Hematopoietic multipotent progenitor cell treated with erythropoietin and hydrocortisone succinate and interleukin-3 and kit ligand, for 6 days (in vitro differentiated cells): ENCODE data around the gene ABHD13.
"Not testable (repeated sequence)": the region's sequence is repeated elsewhere in the genome, so short reads cannot be mapped to it uniquely, and the experiment has no call there.

Source experiments
- DNase-seq: peaks from one replicate; pipeline ENCODE4 v3.0.0-alpha.2; 2015

ABHD13 gene

DNA sequence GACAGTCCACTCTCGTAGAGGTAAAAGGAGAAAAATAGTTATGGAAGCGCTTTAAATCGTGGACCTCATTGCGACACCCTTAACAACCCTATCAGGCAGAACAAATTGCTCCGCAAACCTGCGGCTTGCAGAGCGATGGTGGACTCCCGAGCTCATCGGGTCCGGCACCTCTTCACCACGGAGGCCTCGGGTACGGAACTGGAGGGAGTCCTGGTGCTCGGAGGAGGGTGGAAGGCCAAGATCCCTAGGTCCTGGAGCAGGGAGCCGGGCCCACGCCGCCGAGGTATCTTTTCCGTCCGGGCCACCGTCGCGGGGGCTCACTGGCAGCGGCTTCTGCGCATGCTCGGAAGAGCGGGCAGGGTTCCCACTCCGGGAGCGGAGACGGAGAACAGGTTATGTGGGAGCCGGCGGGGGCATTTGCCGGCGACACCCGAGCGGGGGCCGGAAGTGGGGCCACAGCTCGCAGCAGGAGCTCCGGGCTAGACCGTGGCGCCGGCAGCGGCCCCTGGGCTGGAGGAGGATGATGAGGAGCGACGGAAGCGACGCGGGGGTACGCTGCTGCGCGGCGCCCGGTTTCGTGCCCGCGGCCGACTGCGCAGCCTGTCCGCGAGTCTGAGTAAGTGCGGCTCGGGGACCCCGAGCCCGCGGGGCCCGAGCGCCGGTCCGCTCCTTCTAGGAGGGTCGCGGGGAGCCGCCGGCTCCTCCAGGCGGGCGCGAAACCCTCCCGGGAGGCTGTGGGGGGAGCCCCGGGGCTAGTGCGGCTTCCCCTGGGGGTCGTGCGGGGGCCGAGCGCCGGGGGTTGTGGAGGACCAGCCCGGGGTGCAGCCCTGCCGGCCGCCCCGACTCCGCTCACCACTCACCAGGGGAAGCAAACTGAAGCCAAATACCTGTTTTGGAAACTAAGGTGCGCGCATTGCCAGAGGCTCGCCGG is at the start of gene ABHD13:
ABHD13 (plus strand) TSS at position 349 of the 931 bp plus-strand sequence. CDS start 10,827 bp downstream, outside the sequence.
- DNase-seq = peak; percentile 95

DNA sequence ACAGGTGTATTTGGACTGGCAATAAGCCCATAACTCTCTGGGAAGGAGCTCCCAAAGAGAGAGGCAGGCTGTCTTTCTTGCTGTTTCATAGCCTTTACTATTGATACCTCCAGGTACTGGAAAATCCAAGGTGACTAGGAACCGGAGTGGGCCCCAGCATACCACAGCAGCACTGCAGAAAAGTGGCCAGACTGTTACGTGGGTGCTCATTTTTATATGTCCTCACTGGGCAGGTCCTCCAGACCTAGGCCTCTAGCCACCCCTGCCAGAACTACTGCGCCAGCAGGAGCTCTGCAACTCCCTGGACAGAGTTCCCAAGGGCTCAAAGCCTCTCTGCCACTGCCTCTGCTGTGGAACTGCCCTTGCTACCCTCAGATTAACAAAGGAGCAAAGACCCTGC is 49.3 kb upstream of the ABHD13 start:
- DNase-seq = no peak

DNA sequence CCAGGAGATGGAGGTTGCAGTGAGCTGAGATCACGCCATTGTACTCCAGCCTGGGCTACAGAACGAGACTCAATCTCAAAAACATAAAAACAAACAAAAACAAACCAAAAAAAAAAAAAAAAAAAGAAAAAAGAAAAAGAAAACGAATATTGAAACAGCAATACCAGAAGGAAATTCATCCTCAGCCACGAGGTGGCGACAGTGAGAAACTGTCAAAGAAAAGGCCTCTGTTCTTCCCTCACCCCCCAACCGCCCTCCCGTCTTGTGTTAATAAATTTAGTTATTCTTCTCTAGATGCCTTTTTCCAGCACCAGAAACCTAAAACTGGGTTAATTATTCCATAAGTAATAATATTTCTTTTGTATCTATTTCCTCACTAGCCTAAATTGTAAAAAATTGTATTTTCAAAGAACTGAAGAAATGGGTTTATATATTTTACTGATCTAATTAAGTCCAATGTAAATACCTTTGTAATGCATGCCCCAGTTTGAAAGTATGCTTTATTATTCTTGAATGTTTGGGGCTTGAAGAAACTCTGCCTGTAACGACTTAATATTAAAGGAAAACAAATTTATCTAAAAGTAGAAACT is 41.4 kb upstream of the ABHD13 start:
- DNase-seq = peak; percentile 72

DNA sequence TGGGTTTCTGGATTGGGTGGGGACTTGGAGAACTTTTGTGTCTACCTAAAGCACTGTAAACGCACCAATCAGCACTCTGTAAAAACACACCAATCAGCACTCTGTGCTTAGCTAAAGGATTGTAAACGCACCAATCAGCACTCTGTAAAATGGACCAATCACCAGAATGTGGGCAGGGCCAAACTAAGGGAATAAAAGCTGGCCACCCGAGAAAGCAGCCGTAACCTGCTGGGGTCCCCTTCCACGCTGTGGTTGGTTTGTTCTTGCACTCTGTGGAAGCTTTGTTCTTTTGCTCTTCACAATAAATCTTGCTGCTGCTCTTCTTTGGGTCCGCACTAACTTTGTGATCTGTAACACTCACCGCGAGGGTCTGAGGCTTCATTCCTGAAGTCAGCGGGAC is 40.1 kb upstream of the ABHD13 start:
- DNase-seq = no peak

DNA sequence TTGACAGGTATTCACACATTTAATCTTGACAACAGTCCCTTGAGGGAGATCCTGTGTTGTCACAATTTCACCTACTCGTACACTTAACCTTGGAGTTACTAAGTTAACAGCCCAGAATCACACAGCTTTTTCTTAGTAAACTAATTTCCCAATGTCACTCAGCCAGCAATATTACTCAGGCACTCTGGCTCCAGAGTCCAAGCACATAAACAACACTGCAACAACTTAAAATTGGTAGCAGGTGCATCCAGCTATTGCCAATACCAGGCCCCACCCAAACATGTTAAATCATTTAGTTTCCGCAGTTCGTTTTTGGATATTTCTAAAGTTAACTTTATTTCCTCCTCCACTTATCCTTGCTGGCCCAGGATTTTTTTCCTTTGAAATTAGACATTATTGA is 35.5 kb upstream of the ABHD13 start:
- no peak for DNase-seq

DNA sequence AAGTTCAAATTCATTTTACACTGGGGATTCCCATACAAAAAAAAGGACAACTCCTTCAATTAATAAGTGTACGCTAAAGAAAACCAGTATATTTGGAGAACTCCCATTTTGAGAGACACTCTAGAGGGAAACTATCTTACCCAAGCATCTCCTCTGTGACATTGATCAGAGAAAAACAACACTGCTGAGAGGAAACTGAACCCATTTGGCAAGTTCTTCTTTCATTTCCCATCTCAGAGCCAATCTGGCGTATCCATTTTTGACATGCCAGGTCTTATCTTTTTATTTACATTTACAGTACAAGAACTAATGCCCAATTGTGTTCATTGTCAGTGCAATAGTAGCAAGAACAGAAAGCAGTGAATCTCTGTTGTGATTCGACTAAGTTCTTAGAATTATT is 33.0 kb upstream of the ABHD13 start:
- DNase-seq = no peak

DNA sequence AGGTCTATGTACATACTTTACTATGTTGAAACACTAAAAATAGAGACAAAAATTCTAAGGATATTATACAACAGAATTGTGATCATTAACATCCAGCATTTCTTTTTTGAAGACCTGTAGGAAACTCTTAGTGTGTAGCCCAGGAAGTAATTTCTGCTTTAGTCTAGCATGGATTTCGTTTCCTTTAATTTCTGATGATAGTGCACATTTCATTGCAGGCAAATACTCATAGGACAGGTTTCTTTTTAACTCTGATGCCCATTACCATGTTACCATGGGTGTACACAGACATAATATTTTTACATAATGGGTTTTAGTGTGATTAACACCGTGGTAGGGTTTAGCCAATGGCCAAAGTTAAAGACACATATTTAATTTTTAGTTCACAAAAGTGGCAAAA is 29.9 kb upstream of the ABHD13 start:
- no peak for DNase-seq

DNA sequence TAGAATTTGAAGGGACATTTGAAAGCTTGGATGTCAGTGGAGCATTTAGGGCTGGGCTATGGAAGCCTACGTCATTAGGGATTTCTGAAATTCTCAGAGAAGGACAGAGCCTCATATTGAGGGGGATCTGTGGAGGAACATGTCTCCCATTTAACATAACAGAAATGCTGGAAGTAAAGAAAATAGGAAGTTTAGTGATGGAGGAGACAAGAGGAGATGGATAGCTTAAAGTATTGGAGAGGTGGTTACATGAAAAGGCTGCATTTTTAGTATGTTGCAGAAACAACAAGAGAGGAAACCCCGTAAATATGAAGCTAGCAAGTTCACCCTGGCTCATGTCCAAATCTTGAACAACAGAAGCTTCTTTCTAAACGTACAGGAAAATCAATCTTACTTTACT is 27.3 kb upstream of the ABHD13 start:
- no peak for DNase-seq

DNA sequence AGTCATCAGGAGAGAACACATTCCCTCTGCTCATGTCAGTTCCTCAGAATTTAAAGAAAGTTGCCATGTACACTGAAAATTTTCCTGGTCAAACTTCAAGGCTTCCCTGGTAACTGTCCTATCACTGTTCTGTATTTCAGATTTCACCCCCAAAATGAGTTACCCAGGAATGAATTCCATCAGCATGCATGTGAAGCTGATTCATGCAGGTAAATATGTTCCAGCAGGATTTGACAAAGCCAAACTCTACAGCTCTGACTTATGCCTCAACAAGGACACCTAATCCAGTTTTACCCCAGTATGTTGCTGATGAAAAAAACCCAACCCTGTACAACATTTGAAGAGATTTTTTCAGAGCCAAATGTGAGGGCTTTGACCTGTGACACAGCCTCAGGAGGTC is 24.4 kb upstream of the ABHD13 start:
- no peak for DNase-seq

DNA sequence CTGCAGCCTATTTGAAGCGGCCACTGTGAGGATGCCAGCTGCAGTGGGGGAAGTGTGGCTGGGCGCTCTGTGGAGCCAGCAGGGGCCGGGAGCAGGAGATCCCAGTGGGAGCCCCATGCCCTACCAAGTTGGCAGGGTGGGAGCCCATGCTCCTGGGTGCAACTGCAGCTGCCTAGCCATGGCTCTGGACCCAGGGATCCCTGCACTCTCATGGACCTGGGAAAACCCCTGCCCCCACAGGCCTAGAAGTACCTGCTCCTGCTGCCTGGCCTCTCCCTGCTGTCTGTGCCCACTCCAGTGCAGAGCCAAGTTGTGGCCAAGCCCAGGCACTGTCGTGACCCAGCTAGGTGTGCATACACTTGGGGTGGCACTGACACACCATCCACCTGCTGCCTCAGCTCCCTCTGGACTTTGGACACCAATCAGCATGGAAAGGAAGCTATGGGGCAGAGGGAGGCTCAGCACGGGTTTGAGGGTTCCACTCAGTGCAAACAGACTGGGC is 23.7 kb upstream of the ABHD13 start:
- DNase-seq = no peak

DNA sequence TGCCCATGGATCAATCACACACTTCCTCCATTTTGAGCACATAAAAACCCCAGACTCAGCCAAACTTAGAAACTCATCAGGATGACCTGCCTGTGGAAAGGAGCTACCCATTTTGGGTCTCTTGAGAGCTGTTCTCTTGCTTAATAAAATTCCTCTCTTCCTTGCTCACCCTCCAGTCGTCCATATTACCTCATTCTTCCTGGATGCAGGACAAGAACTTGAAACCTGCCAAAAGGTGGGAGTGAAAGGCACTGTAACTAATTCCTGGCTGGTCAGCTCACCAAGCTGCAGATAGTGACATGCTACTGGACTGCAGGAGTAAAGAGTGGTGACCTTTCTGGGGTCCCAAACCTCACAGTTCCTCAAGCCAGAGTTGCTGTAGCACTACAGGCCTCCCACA is 23.0 kb upstream of the ABHD13 start:
- no peak for DNase-seq

DNA sequence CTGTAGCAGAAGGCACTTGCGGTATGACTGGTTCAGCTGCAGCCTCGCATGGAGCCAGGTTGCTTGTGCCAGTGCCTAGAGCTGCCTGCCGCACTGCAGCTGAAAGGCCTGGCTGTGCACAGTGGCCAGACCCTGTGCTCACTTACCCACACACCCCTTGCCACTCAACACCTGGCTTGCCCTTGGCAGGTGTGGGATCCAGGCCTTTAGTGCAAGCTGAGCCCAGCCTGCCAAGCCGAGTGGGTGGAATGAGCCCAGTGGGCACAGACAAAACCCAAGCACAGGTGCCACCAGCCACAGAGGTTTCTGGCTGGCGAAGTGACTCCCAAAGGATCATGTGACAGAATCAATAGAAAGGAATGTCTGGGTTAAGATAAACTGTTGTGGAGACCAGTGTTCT is 22.3 kb upstream of the ABHD13 start:
- DNase-seq = no peak

DNA sequence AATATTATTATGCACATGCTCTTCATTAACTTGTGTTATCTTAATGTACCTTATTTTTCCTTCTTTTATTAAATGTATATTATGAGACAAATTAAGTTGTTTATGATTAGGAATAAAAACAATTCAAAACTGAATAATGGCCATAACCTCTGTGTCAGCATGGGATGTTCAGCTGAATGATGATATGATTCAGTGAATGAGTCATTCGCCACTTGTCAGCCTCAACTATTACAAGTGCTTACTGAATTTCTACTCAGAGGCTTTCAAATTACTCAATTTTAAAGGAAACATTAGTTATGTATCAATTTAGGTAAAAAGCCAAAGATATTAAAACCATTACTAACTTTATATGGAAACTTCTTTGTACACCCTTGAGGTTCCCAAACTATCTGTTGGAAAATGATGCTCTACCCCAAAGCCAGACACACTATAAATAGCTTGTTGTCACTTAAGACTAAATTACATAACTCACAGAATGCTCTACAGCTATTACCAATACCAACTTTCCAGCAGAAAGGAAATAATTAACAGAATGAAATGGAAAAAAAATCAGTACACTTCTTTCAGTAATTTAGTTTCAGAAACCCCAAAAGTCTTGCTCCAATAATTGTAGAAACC is 17.3 kb upstream of the ABHD13 start:
- no peak for DNase-seq

DNA sequence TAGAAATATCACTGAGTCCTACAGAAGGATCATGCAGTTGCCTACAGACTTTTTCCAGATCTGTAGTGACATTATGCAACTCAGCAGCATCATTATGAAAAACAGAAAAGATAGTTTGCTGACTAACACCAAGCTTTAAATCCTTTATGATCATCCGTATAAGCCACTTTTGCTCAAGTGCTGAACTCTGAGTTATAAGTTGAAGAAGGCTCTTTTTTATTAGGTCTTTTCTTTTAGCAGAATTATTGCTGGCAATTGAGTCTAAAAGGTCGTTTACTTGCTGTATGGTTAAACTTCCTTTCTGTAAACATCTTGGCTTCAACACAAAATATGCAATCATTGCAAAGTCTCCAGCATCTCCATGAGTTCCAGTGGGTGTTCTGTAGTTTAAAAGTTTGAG is 7.6 kb upstream of the ABHD13 start:
- DNase-seq = no peak

DNA sequence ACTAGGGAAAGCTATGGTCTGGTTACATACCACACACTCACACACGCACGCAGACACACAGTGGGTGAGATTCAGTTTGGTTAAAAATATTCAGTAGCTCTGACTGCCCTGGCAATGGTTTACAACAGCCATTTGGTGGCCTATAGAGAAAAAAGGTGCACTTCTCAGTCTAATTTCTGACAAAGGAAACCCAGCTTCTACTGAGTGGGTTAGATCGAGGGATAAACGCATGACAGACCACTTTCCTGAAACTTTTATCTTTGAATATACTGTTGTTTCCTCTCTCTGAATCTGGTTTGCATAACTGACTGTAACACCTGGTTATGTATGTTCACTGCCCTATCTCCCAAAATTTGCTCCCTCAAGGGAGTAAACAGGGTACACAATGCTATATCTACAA is 5.3 kb upstream of the ABHD13 start:
- DNase-seq = peak; percentile 34

DNA sequence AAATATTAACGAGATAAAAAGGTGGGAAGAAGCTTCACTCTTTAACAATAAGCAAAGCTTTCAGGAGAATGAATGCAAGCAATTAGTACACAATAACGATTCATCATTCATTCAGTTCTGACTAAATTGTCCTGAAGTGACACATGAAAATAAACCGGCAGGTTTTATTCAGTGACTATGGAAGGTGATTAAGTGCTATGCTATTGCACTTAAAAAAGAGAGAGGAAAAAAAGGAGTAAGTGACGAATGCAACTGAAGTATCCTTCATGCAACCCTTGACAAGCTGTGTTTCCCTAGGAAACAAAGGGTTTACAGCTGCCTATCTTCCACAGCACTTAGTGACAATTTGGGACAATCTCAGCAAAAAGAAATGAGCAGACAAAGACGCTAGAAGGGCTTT is 4.2 kb upstream of the ABHD13 start:
- no peak for DNase-seq

DNA sequence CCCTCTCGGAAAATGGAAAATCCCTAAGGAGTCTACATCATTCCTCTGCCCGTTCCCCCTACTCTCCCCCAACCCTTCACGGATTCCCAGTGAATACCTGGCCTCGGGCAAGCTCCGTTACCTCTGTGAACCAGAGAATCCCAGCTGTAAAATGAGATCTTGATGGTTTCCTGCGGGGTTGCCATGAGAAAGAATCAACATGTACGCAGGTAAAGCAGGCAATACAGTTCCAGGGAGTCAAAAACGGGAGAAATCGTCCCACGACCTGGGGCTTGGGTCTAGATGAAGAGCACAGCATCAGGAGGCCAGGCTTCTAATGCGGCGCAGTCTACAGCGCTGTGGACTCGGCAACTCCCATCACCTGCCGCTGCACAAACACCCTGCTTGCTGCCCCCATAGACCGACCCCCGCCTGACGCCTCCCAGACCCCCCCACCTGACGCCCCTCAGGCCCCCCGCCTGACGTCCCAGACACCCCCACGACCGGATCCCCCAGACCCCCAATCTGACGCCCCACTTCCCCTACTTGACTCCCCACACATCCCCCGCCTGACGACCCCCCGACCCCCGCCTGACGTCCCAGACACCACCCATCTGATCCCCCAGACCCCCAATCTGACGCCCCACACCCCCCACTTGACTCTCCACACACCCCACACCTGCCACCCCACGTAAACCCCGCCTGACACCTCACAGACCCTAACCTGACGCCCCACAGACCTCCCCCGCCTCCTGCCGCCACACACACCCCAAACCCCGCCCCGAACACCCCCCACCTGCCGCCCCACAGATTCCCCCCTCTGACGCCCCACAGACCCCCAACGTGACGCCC is 3.5 kb upstream of the ABHD13 start:
- DNase-seq = no peak

DNA sequence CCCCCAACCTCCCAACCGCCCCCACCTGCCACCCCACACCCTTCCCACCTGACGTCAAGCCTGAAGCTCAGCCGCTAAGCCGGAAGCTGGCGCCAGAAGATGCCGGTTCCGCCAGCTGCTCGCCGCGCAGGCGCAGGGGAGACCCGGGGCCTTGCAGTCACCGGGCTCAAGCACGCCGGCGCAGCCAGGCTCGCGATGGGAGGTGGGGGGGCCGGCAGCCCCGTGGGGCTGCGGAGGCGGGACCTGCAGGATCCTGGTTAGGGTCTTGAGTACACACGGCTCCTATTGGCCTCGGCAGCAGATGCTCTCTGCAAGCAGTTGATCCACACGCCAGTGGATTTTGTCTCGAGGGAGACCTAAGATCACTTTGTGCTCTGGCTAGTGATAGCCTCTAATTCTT is 2.8 kb upstream of the ABHD13 start, which contains the start of gene LIG4:
LIG4 (minus strand) TSS at position 101 of the 400 bp plus-strand sequence. CDS start 4,268 bp downstream, outside the sequence.
- DNase-seq = peak; percentile 94

DNA sequence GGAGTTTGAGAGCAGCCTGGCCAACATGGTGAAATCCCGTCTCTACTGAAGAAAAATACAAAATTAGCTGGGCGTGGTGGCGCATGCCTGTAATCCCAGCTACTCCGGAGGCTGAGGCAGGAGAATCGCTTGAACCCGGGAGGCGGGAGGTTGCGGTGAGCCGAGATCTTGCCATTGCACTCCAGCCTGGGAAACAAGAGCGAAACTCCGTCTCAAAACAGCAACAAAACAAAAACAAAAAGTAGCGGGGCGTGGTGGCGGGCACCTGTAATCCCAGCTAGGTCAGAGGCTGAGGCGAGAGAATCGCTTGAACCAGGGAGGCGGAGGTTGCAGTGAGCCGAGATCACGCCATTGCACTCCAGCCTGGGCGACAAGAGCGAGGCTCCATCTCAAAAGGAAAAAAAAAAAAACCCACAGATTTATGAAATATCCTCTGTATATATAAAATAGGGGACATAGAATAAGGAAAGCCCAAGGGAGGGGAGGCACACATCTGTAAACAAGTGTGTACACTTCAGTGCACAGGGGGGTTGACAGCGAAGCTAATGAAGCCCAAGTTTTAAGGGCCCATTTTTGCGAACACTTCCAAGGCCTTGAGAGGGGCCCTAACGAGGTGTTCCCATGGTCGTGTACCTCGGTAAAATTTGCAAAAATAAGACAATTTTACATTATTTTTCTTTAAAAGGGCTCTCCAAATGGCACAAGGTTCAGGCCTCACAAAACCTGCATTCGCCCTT is 717 bp upstream of the ABHD13 start:
- DNase-seq = not testable (repeated sequence)

DNA sequence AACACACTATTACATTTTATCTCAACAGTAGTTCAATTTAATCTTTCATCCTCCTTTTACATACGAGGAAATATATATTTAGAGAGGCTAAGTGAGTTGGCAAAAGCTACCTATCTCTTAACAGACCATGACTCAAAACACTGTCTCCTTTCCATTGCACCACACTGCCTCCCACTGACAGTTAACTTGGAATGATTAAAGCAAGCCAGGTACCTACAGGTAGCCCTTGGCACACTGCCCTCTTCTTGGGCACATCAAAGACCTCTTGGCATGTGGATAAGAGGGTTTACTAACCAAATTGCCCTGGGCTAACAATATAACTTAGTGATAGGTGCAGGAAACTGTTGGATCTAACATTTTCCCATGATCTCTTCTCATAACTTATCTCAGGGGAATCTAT is 1.8 kb downstream of the ABHD13 start:
- DNase-seq = peak; percentile 25

DNA sequence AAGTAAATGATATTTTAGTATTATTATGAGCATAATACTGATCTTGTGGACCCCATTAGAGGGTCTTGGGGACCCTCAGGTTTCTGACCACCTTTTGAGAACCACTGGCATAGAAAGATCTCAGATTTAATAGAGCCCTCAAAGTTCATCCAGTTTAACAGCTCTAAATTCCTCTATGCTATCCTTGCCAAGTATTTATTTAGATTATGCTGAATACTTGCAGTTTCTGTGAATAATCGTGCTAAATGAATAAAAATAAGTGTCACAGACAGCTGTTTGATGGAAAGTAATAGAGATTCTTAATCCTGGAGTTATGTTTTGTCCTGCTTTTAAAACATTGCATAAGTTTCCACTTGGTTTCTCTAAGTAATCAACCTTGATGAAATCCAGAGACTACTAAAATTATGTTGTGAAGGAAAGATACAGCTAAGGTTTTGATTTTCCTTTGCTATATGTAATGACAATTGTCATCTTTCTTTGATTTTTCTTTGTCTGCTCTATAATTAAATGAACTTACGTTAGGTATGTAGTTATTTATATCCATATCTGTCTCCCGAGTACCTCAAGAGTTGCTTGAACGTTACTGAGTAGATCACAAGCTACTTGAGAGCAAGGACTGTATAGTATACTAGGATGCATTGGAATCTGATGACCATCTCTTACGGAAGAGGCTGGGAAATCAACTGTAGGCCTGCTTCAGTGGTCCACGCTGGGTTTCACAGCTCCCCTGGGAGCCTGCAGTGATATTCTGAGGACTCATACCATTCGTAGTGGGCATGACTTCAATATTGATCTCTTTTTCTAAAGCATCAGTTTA is 5.7 kb downstream of the ABHD13 start:
- no peak for DNase-seq
